HepG2 (cell line): ENCODE measurements around the gene AP3D1. TPM values are rescaled to one million over a fixed set of nuclear protein-coding genes. Genes with fewer than 3 reads are reported as not detected.

Experiments
- ATAC-seq: fragments of 200-7000 bp; cut with Tn5 transposase; 3 replicates; pipeline ENCODE4 v1.9.1; 2020; ENCODE audit warnings: mild to moderate bottlenecking, moderate library complexity
- BruUV-seq: library from RNA; stranded (reverse); fragments of 400-500 nt; replicated peaks from 2 replicates; lab custom pipeline; 2021; lab: Mats Ljungman, UMichigan
- CTCF ChIA-PET: fragments of 300-600 bp; formaldehyde crosslinking; extraction: SDS; loops from one replicate; lab custom pipeline; 2021; ENCODE audit warnings: low total read pairs, inconsistent platforms, low intra/inter-chr PET ratio; lab: Yijun Ruan, JAX
- POLR2A ChIA-PET: fragments of 350-600 bp; sonication (Branson Sonifier 250); formaldehyde crosslinking; loops from one replicate; lab custom pipeline; 2020; ENCODE audit warnings: antibody characterized with exemption, inconsistent platforms; lab: Yijun Ruan, JAX
- DNase-seq: peaks from one replicate; pipeline ENCODE4 v3.0.0-alpha.2; 2015; ENCODE audit warnings: low spot score
- FAIRE-seq: peaks from 3 replicates; lab custom pipeline; 2011; peaks lifted over from hg19 to GRCh38; lab: Jason Lieb, UNC
- H2AFZ ChIP-seq: one replicate; pipeline ENCODE4 v1.6.1; 2011; ENCODE audit warnings: low read length, inconsistent platforms
- H3K27ac ChIP-seq: fragments of 300-600 bp; 3 replicates; pipeline ENCODE4 v1.8.0; 2011; ENCODE audit warnings: mixed run types, mild to moderate bottlenecking, mixed read lengths, low read length, inconsistent platforms; ENCODE audit not compliant: insufficient read depth; ENCODE audit errors: extremely low read length
- H3K27me3 ChIP-seq, 2 experiments: fragments of 200-600 bp in 1 of 2; 2 replicates in 1 of 2; 3 replicates in 1 of 2; pipeline versions ENCODE4 v1.6.0 to v1.8.0; 2011; ENCODE audit warnings: low read length in 2 of 2, mild to moderate bottlenecking in 2 of 2, moderate library complexity in 2 of 2, inconsistent platforms in 1 of 2; ENCODE audit not compliant: insufficient read depth in 2 of 2, control insufficient read depth in 1 of 2
- H3K36me3 ChIP-seq, 2 experiments: fragments of 200-600 bp in 1 of 2; replicated peaks in 1 of 2; 2 replicates in 1 of 2; 3 replicates in 1 of 2; pipeline versions ENCODE4 v1.5.1 to v1.8.0; 2011; ENCODE audit warnings: low read length in 2 of 2, inconsistent platforms in 1 of 2; ENCODE audit not compliant: insufficient read depth in 2 of 2, control insufficient read depth in 1 of 2
- H3K4me1 ChIP-seq: 2 replicates; pipeline ENCODE4 v1.5.1; 2012; ENCODE audit warnings: low read length, inconsistent platforms; ENCODE audit not compliant: insufficient read depth
- H3K4me2 ChIP-seq: 2 replicates; pipeline ENCODE4 v1.6.0; 2011; ENCODE audit warnings: low read depth, low read length, inconsistent platforms
- H3K4me3 ChIP-seq, 3 experiments: fragments of 200-600 bp in 1 of 3; sonication (generic), shearing (Covaris generic) in 1 of 3; replicated peaks in 1 of 3; 2 replicates each; pipeline ENCODE4 v1.5.1; 2011 to 2016; ENCODE audit warnings: low read length in 3 of 3, inconsistent platforms in 2 of 3, low read depth in 2 of 3, mild to moderate bottlenecking in 2 of 3, control low read depth in 1 of 3, mixed read lengths in 1 of 3; ENCODE audit not compliant: insufficient read depth in 1 of 3
- H3K79me2 ChIP-seq: one replicate; pipeline ENCODE4 v1.6.1; 2011; ENCODE audit warnings: low read length, inconsistent platforms; ENCODE audit not compliant: insufficient read depth
- H3K9ac ChIP-seq: 2 replicates; pipeline ENCODE4 v1.6.0; 2011; ENCODE audit warnings: mild to moderate bottlenecking, low read depth, low read length, inconsistent platforms; ENCODE audit not compliant: insufficient read depth
- H3K9me3 ChIP-seq: 2 replicates; pipeline ENCODE4 v1.5.1; 2012; ENCODE audit warnings: mild to moderate bottlenecking, low read length
- H4K20me1 ChIP-seq: 2 replicates; pipeline ENCODE4 v1.6.0; 2011; ENCODE audit warnings: inconsistent platforms, mild to moderate bottlenecking, low read length, moderate library complexity; ENCODE audit not compliant: insufficient read depth
- AGO2 ChIP-seq: fragments of 200-400 bp; formaldehyde crosslinking; optimal IDR thresholded peaks from 2 replicates; pipeline ENCODE3; 2017; ENCODE audit warnings: mild to moderate bottlenecking, low read depth, low read length, moderate library complexity
- CAMTA2 ChIP-seq: sonication (generic); formaldehyde crosslinking; IDR thresholded peaks from 2 replicates; pipeline ENCODE4 v1.4.0; 2020; ENCODE audit warnings: mild to moderate bottlenecking, missing genetic modification reagents, borderline replicate concordance
- DRAP1 ChIP-seq: IDR thresholded peaks from 2 replicates; pipeline ENCODE4 v1.6.1; 2016; ENCODE audit warnings: missing genetic modification reagents, missing compliant biosample characterization
- FUBP1 ChIP-seq: sonication (generic); formaldehyde crosslinking; IDR thresholded peaks from 2 replicates; pipeline ENCODE4 v1.5.1; 2020; ENCODE audit warnings: missing genetic modification reagents, mild to moderate bottlenecking, borderline replicate concordance
- THAP7 ChIP-seq: sonication (generic); formaldehyde crosslinking; IDR thresholded peaks from 2 replicates; pipeline ENCODE4 v1.8.1; 2023; ENCODE audit warnings: mild to moderate bottlenecking, missing genetic modification reagents
- ZBTB40 ChIP-seq, 2 experiments: fragments of 450-650 bp in 1 of 2; sonication (generic) in 1 of 2; formaldehyde crosslinking in 1 of 2; IDR thresholded peaks; 2 replicates each; pipeline versions ENCODE4 v1.6.1 to v1.8.0; 2016 to 2022; ENCODE audit warnings: antibody characterized with exemption in 1 of 2, mild to moderate bottlenecking in 1 of 2, missing genetic modification reagents in 1 of 2
- ZMYM4 ChIP-seq: sonication (generic); formaldehyde crosslinking; IDR thresholded peaks from 2 replicates; pipeline ENCODE4 v1.8.1; 2023; ENCODE audit warnings: mild to moderate bottlenecking, missing genetic modification reagents
- ZNF180 ChIP-seq: sonication (generic); formaldehyde crosslinking; IDR thresholded peaks from 2 replicates; pipeline ENCODE4 v1.4.0; 2020; ENCODE audit warnings: low read depth, missing genetic modification reagents, borderline replicate concordance
- ZNF460 ChIP-seq: sonication (generic); formaldehyde crosslinking; IDR thresholded peaks from 2 replicates; pipeline ENCODE4 v1.5.1; 2020; ENCODE audit warnings: missing genetic modification reagents, mild to moderate bottlenecking, borderline replicate concordance
- WGBS: methylation state at CpG from one replicate; pipeline ENCODE4 v1.1.6; 2017; ENCODE audit warnings: low lambda C conversion rate; 5-methylcytosine and 5-hydroxymethylcytosine counted together
- in situ Hi-C: cut with HindIII; loops from 2 replicates; pipeline ENCODE4 v1.10.0; 2017; ENCODE audit warnings: low pct_unique_long_range_greater_than_20kb; ENCODE audit not compliant: extremely low pct_ligation_motif_present
- intact Hi-C: fragments of 100-400 bp; cut with micrococcal nuclease; formaldehyde crosslinking; loops from one replicate; pipeline ENCODE4 v1.10.0; 2022; ENCODE audit not compliant: unreplicated experiment
- polyA plus RNA-seq, 8 experiments: library from polyadenylated mRNA; depleted of rRNA in 3 of 8; stranded (reverse) in 7 of 8; unstranded in 1 of 8; fragments of >200 nt; fragmentation: Illumina TruSeq in 4 of 8; extraction: Trizol in 4 of 8; gene quantifications; 2 replicates each; pipeline versions ENCODE4 v1.2.1 to v1.2.3, GENCODE V29; 2011 to 2016; ENCODE audit warnings: low read depth in 4 of 8, missing spikeins in 1 of 8, mixed read lengths in 1 of 8; ENCODE audit not compliant: insufficient read depth in 1 of 8
- total RNA-seq, 5 experiments: library from RNA; depleted of rRNA; stranded (reverse); fragments of >200 nt; fragmentation: Illumina TruSeq; extraction: Trizol; gene quantifications; 2 replicates each; pipeline ENCODE4 v1.2.3, GENCODE V29; 2016; ENCODE audit warnings: low read depth in 1 of 5

Gene AP3D1
- total and polyA plus RNA-seq, 2 of the 13 experiments (the other 11 are each of a cell fraction or from before 2014, with no cell fraction given): 68.0 to 82.6 TPM

- intact Hi-C loops (no loop called here), in situ Hi-C loops (no loop called here)
- BruUV-seq: no TSS peak
- 0 out of 2 replicates have a peak, but pooled peaks cover 8% of the 10 kb centered on the region for H3K4me1 ChIP-seq
- no peak overlapping the region for H3K9ac ChIP-seq
- FAIRE-seq (no peak), ATAC-seq (no peak), DNase-seq (no peak)
- no peak overlapping the region for H3K27ac ChIP-seq
- H3K4me3 ChIP-seq: no peak overlapping the region
- 92% methylated on average over 15 of the region's 32 CpGs for WGBS
- H3K9me3 ChIP-seq: no peaks in the 10 kb centered on the region
- no peaks in the 10 kb centered on the region for H3K79me2 ChIP-seq
- POLR2A ChIA-PET: no interaction called here
- peaks cover 11 to 20% of the 10 kb centered on the region in 2 experiments; a peak in 4 of 5 replicates for H3K36me3 ChIP-seq
- no peak overlapping the region for H3K4me2 ChIP-seq
- no peaks in the 10 kb centered on the region for H3K27me3 ChIP-seq
- no peaks in the 10 kb centered on the region for H4K20me1 ChIP-seq
- no peak overlapping the region for H2AFZ ChIP-seq
- CTCF ChIA-PET: no interaction called here
- TF ChIP-seq CAMTA2 (CRISPR knock-in tag) (no peak), AGO2 (no peak), THAP7 (CRISPR knock-in tag) (no peak), FUBP1 (CRISPR knock-in tag) (no peak), ZNF460 (CRISPR knock-in tag) (no peak), ZMYM4 (CRISPR knock-in tag) (no peak), DRAP1 (CRISPR knock-in tag) (no peak), ZNF180 (no peak), ZBTB40 (IDR thresholded peaks at IDR 0.05) (no peak), ZBTB40 (CRISPR knock-in tag; IDR thresholded peaks at IDR 0.05) (no peak)
Measured at GRCh38 chr19:2079076-2079864, 72.1 kb downstream of the AP3D1 start.
